Measurements from ENCODE around the gene PRKAG2. TPM values are rescaled to one million over a fixed set of nuclear protein-coding genes. Genes with fewer than 3 reads are reported as not detected.

The PRKAG2 gene
- total and polyA plus RNA-seq, 4 donors = 36.7 to 46.1 (median 40.0) TPM

DNA sequence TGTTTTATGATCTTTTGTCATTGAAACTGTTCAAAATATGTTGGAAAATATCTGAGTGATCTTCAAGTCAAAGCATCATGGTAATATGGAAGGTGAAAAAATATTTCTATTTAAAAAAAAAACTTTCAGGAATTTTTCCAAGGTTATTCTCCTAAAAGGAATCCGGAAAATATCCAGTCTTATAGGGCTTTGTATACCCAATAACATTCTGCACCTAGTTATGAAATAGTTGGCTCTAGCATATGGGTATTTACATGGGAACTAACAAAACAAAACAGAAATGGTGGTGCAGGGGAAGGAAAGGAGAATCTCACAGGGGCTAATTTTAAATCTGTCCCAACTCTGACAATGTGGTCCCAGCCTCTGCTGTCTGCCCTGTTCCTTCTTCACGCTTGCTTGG is 190.1 kb downstream of the PRKAG2 start:
- H3K4me1 ChIP-seq (ENCODE audit: control insufficient read depth, insufficient read depth, low read length) = peaks cover 52% of the 10 kb centered on the region
- H3K27me3 ChIP-seq (ENCODE audit: control insufficient read depth, insufficient read depth, low read length) = no peaks in the 10 kb centered on the region
- H3K4me3 ChIP-seq (ENCODE audit: low read depth, low read length) = no peak overlapping the region
- no peak overlapping the region for H3K27ac ChIP-seq (ENCODE audit: low read depth, low read length)
- DNase-seq (ENCODE audit: low read depth in 4 of 6, low spot score in 6 of 6) = no peak
- no peaks in the 10 kb centered on the region for H3K36me3 ChIP-seq (ENCODE audit: control insufficient read depth, insufficient read depth, low read length)
- H3K9me3 ChIP-seq (ENCODE audit: control insufficient read depth, insufficient read depth, low read length) = no peaks in the 10 kb centered on the region
- 69% methylated on average over 1 of the region's 2 CpGs for WGBS (ENCODE audit: insufficient coverage)

GRCh38 chr7:151686016-151686766 is 190.7 kb downstream of the PRKAG2 start:
- Histone ChIP-seq H3K4me1 (ENCODE audit: control insufficient read depth, insufficient read depth, low read length) (peaks cover 52% of the 10 kb centered on the region), H3K27ac (ENCODE audit: low read depth, low read length) (no peak overlapping the region), H3K27me3 (ENCODE audit: control insufficient read depth, insufficient read depth, low read length) (no peaks in the 10 kb centered on the region), H3K4me3 (ENCODE audit: low read depth, low read length) (no peak overlapping the region), H3K36me3 (ENCODE audit: control insufficient read depth, insufficient read depth, low read length) (no peaks in the 10 kb centered on the region), H3K9me3 (ENCODE audit: control insufficient read depth, insufficient read depth, low read length) (no peaks in the 10 kb centered on the region)
- 50% methylated on average over 9 of the region's 13 CpGs for WGBS (ENCODE audit: insufficient coverage)
- DNase-seq (ENCODE audit: low read depth in 4 of 6, low spot score in 6 of 6) = no peak

DNA sequence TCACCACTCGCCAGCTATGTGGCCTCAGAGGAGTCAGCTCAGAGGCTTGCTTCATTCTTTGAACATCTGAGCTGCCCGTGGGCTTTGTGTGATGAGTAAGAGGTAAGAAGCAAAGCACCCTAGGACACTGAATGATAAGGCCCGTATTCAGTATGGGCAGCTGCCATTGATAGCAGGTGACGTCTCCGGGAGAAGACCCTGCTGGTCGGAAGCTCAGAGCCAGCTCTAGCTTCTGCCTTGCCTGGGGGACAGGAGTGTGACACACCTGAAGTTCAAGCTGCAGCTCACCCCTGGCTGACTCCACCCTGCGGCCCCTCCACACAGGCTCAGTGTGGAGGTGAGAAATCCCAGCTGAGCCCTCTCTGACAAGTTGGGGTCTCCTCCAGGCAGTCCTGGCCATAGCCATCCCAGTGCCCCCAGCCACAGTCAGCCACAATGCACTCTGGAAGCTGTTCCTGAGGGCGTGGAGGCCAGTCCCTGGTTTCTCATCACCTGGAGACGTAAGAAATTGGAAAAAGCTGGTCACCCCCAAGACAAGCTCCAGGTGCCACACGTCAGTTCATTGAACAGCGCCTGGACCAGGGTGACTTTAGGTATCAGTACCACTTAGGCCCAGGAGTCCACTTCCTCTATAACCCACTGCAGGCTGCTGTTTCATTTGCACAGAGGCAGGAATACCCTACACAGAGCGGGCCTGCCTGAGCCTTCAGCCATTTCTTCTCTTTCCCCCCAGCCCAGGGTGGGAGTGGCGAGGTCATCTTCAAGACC is 192.3 kb downstream of the PRKAG2 start:
- Histone ChIP-seq H3K36me3 (ENCODE audit: control insufficient read depth, insufficient read depth, low read length) (no peaks in the 10 kb centered on the region), H3K4me1 (ENCODE audit: control insufficient read depth, insufficient read depth, low read length) (peaks cover 51% of the 10 kb centered on the region), H3K9me3 (ENCODE audit: control insufficient read depth, insufficient read depth, low read length) (no peaks in the 10 kb centered on the region), H3K27me3 (ENCODE audit: control insufficient read depth, insufficient read depth, low read length) (no peaks in the 10 kb centered on the region), H3K4me3 (ENCODE audit: low read depth, low read length) (no peak overlapping the region), H3K27ac (ENCODE audit: low read depth, low read length) (no peak overlapping the region)
- no peak for DNase-seq (ENCODE audit: low read depth in 4 of 6, low spot score in 6 of 6)
- WGBS (ENCODE audit: insufficient coverage) = 93% methylated on average over 13 of the region's 13 CpGs

DNA sequence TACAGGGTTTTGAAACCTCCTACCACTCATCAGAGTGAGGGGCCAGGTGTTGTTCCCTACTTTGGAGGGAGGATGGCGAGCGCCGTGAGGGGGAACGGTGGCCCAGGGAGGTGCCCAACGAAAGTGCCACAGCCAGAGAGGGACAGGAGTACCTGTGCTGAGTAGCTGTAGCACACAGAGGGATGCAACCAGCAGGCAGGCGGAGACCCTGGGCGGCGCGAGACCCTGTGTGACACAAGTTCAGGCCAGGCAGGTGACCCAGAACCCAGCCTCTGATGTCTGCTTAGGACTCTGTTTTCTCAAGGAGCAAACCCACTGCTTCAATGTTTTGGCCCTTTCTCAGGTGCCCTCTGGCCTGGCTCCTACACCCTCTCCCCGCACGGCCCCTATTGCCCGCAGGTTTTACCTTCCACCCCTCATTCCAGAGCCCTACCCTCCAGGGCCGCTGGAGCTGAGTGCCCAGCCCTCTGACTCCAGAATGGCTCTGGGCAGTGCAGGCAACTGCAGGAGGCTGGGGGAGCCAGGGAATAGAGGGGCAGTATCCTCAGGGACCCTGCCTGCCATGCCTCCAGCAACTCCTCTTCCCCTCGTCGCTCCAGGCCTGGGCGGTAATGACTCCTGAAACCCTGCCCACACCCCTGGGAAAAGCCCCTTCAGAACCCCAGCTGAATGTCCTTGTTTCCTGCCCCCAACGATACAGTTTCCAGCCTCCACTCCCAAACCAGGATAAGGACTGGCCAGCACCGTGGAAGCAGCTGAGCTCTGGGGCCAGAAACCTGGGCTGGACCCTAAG is 193.1 kb downstream of the PRKAG2 start:
- peak overlapping the region; percentile 76 for H3K27ac ChIP-seq (ENCODE audit: low read depth, low read length)
- no peak for DNase-seq (ENCODE audit: low read depth in 4 of 6, low spot score in 6 of 6)
- H3K4me1 ChIP-seq (ENCODE audit: control insufficient read depth, insufficient read depth, low read length) = peaks cover 53% of the 10 kb centered on the region

GRCh38 chr7:151682831-151683614 is 193.9 kb downstream of the PRKAG2 start:
- peak in 2 of 6 donors; percentile 52 to 79 for DNase-seq (ENCODE audit: low read depth in 4 of 6, low spot score in 6 of 6)
- H3K27ac ChIP-seq (ENCODE audit: low read depth, low read length) = peak overlapping the region; percentile 76
- no peak overlapping the region for H3K4me3 ChIP-seq (ENCODE audit: low read depth, low read length)
- WGBS (ENCODE audit: insufficient coverage) = 47% methylated on average over 10 of the region's 14 CpGs
- H3K9me3 ChIP-seq (ENCODE audit: control insufficient read depth, insufficient read depth, low read length) = no peaks in the 10 kb centered on the region
- H3K36me3 ChIP-seq (ENCODE audit: control insufficient read depth, insufficient read depth, low read length) = no peaks in the 10 kb centered on the region
- H3K4me1 ChIP-seq (ENCODE audit: control insufficient read depth, insufficient read depth, low read length) = peaks cover 60% of the 10 kb centered on the region
- H3K27me3 ChIP-seq (ENCODE audit: control insufficient read depth, insufficient read depth, low read length) = no peaks in the 10 kb centered on the region

More for the DNA sequence above, 193.1 kb downstream of the PRKAG2 start:
- no peaks in the 10 kb centered on the region for H3K36me3 ChIP-seq (ENCODE audit: control insufficient read depth, insufficient read depth, low read length)
- no peaks in the 10 kb centered on the region for H3K9me3 ChIP-seq (ENCODE audit: control insufficient read depth, insufficient read depth, low read length)
- no peaks in the 10 kb centered on the region for H3K27me3 ChIP-seq (ENCODE audit: control insufficient read depth, insufficient read depth, low read length)
- H3K4me3 ChIP-seq (ENCODE audit: low read depth, low read length) = no peak overlapping the region
- 90% methylated on average over 12 of the region's 18 CpGs for WGBS (ENCODE audit: insufficient coverage)

GRCh38 chr7:151681726-151682125 is 195.2 kb downstream of the PRKAG2 start:
- no peak overlapping the region for H3K4me3 ChIP-seq (ENCODE audit: low read depth, low read length)
- DNase-seq (ENCODE audit: low read depth in 4 of 6, low spot score in 6 of 6) = no peak
- H3K36me3 ChIP-seq (ENCODE audit: control insufficient read depth, insufficient read depth, low read length) = no peaks in the 10 kb centered on the region
- peaks cover 61% of the 10 kb centered on the region for H3K4me1 ChIP-seq (ENCODE audit: control insufficient read depth, insufficient read depth, low read length)
- no peak overlapping the region for H3K27ac ChIP-seq (ENCODE audit: low read depth, low read length)
- no peaks in the 10 kb centered on the region for H3K9me3 ChIP-seq (ENCODE audit: control insufficient read depth, insufficient read depth, low read length)
- no peaks in the 10 kb centered on the region for H3K27me3 ChIP-seq (ENCODE audit: control insufficient read depth, insufficient read depth, low read length)
- 92% methylated on average over 2 of the region's 3 CpGs for WGBS (ENCODE audit: insufficient coverage)

DNA sequence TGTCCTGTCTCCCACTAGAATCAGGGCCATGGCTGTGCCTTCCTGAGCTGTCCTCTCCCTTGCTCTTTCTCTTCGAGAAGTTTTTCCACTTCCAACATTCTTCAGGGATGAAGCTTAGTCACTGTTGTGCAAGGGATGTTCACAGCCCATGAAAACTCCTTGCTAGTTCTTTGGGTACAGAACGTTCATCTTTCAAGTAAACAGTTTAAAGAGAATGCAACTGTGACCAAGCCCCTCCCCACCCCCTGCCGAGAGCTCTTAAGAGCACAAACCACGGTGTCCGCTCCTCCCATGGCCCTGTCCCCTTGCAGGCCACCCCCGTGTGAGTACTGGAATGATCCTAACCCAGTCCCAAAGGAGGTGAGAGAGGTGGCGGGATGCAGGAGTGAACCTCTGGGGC is 196.1 kb downstream of the PRKAG2 start:
- no peak overlapping the region for H3K4me3 ChIP-seq (ENCODE audit: low read depth, low read length)
- H3K4me1 ChIP-seq (ENCODE audit: control insufficient read depth, insufficient read depth, low read length) = peaks cover 56% of the 10 kb centered on the region
- no peak for DNase-seq (ENCODE audit: low read depth in 4 of 6, low spot score in 6 of 6)
- H3K27ac ChIP-seq (ENCODE audit: low read depth, low read length) = no peak overlapping the region
- no peaks in the 10 kb centered on the region for H3K9me3 ChIP-seq (ENCODE audit: control insufficient read depth, insufficient read depth, low read length)
- 42% methylated on average over 2 of the region's 7 CpGs for WGBS (ENCODE audit: insufficient coverage)
- no peaks in the 10 kb centered on the region for H3K27me3 ChIP-seq (ENCODE audit: control insufficient read depth, insufficient read depth, low read length)
- no peaks in the 10 kb centered on the region for H3K36me3 ChIP-seq (ENCODE audit: control insufficient read depth, insufficient read depth, low read length)

DNA sequence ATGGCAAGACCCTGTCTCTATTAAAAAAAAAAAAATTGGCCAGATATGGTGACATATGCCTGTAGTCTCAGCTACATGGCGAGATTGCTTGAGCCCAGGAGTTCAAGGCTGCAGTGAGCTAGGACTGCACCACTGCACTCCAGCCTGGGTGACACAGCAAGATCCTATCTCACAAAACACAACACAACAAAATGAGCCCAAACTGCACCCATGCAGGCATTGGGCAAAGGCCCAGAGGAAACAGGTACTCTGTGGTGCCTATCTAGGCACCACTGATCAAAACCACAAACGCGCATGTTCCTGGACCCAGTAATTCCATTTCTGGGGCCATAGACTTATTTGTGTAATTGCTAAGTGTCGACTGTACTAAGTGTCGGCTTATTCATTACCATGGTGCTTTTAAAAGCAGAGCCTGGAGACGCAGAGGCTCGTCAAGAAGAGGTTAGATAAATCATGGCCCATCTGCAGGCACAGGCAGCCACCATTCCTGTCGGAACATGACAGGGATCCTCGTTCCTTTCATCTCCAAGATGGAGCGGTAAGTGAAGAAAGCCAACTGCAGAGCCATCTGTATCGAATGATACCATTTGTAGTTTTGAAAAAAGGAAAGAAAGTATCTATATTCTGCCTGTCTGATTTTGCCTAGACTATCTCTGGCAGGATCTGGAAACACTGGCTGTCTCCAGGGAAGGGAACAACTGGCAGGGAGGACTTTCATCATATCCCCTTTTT is 196.9 kb downstream of the PRKAG2 start:
- no peak overlapping the region for H3K4me3 ChIP-seq (ENCODE audit: low read depth, low read length)
- peak in 2 of 6 donors; percentile 10 to 52 for DNase-seq (ENCODE audit: low read depth in 4 of 6, low spot score in 6 of 6)
- no peak overlapping the region for H3K27ac ChIP-seq (ENCODE audit: low read depth, low read length)
- H3K9me3 ChIP-seq (ENCODE audit: control insufficient read depth, insufficient read depth, low read length) = no peaks in the 10 kb centered on the region
- 76% methylated on average over 8 of the region's 11 CpGs for WGBS (ENCODE audit: insufficient coverage)
- no peaks in the 10 kb centered on the region for H3K27me3 ChIP-seq (ENCODE audit: control insufficient read depth, insufficient read depth, low read length)
- peaks cover 56% of the 10 kb centered on the region for H3K4me1 ChIP-seq (ENCODE audit: control insufficient read depth, insufficient read depth, low read length)
- no peaks in the 10 kb centered on the region for H3K36me3 ChIP-seq (ENCODE audit: control insufficient read depth, insufficient read depth, low read length)
